Measurements from ENCODE around the gene ANO2. TPM values are rescaled to one million over a fixed set of nuclear protein-coding genes. Genes with fewer than 3 reads are reported as not detected.

Gene ANO2
- total RNA-seq, 4 donors from 2014 or later, result 0.59 to 51.7 (median 15.1) TPM

DNA sequence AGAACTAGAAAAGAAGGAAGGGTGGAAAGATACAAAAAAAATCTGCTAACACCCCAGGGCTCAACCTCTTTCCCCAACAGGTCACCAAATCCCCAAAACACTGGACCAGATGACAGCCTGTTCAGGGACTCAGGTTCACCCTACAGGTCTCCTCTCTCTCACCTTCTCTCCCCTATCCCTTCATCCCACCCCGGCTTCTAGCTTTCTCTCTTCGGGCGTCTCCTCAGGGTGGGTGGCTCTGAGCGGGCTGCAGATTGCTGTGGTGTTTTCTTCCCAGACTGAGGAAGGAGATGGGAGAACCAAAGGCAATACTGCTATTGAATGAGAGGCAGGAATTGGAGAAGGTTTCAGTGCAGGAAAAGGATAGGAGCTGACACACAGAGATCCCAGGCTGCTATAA lies 39.3 kb downstream of the ANO2 start:
- no peaks in the 10 kb centered on the region for H3K27me3 ChIP-seq
- intact Hi-C loops (cut with DNase I; ENCODE audit: low total_unique reads), result no loop called here
- H3K27ac ChIP-seq, result no peak overlapping the region
- H3K9me3 ChIP-seq, result no peaks in the 10 kb centered on the region
- H3K4me3 ChIP-seq, result no peak overlapping the region
- no peaks in the 10 kb centered on the region for H3K36me3 ChIP-seq
- TF ChIP-seq CTCF (IDR thresholded peaks at IDR 0.05) (no peak), POLR2A (IDR thresholded peaks at IDR 0.05) (no peak)
- no peaks in the 10 kb centered on the region for H3K4me1 ChIP-seq
- DNase-seq, result no peak

DNA sequence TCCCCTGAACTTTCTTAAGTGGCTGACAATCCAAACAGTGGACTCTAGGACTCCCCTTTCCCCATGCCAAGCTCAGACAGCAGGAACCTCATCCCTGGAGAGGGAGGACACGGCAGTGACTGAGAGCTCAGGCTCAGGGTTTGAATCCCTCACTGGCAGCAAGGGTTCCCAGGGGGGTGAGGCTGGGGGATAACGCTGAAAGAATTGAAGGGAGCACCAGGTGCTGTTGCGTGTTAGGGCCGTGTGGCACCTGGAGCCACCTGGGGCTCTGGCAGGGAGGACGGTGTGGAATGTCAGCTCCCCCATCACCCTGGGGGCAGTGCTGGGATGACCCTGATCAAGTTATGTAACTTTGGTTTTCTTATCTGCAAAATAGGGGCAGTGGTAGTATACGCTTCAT lies 40.1 kb downstream of the ANO2 start:
- H3K4me3 ChIP-seq, result no peak overlapping the region
- no peak for DNase-seq
- intact Hi-C loops (cut with DNase I; ENCODE audit: low total_unique reads), result no loop called here
- no peaks in the 10 kb centered on the region for H3K9me3 ChIP-seq
- no peak for TF ChIP-seq CTCF (IDR thresholded peaks at IDR 0.05)
- TF ChIP-seq POLR2A (IDR thresholded peaks at IDR 0.05), result no peak
- no peaks in the 10 kb centered on the region for H3K36me3 ChIP-seq
- no peaks in the 10 kb centered on the region for H3K27me3 ChIP-seq
- H3K27ac ChIP-seq, result no peak overlapping the region
- no peaks in the 10 kb centered on the region for H3K4me1 ChIP-seq

- Histone ChIP-seq H3K27ac (no peak overlapping the region), H3K4me3 (no peak overlapping the region), H3K9me3 (no peaks in the 10 kb centered on the region), H3K36me3 (no peaks in the 10 kb centered on the region), H3K4me1 (no peaks in the 10 kb centered on the region), H3K27me3 (no peaks in the 10 kb centered on the region)
- intact Hi-C loops (cut with DNase I; ENCODE audit: low total_unique reads), result no loop called here
- no peak for DNase-seq
- no peak for TF ChIP-seq POLR2A (IDR thresholded peaks at IDR 0.05)
- no peak for TF ChIP-seq CTCF (IDR thresholded peaks at IDR 0.05)
These were observed 40.6 kb downstream of the ANO2 start for GRCh38 chr12:5904441-5904840.

GRCh38 chr12:5902736-5903135 lies 42.3 kb downstream of the ANO2 start:
- H3K27ac ChIP-seq, result no peak overlapping the region
- intact Hi-C loops (cut with DNase I; ENCODE audit: low total_unique reads), result no loop called here
- DNase-seq, result no peak
- H3K36me3 ChIP-seq, result no peaks in the 10 kb centered on the region
- no peaks in the 10 kb centered on the region for H3K4me1 ChIP-seq
- H3K9me3 ChIP-seq, result no peaks in the 10 kb centered on the region
- TF ChIP-seq CTCF (IDR thresholded peaks at IDR 0.05) (no peak), POLR2A (IDR thresholded peaks at IDR 0.05) (no peak)
- H3K27me3 ChIP-seq, result no peaks in the 10 kb centered on the region
- no peak overlapping the region for H3K4me3 ChIP-seq

- H3K4me3 ChIP-seq, result no peak overlapping the region
- DNase-seq, result no peak
- no peaks in the 10 kb centered on the region for H3K27me3 ChIP-seq
- no peaks in the 10 kb centered on the region for H3K36me3 ChIP-seq
- H3K4me1 ChIP-seq, result no peaks in the 10 kb centered on the region
- H3K27ac ChIP-seq, result no peak overlapping the region
- H3K9me3 ChIP-seq, result no peaks in the 10 kb centered on the region
- TF ChIP-seq CTCF (IDR thresholded peaks at IDR 0.05) (no peak), POLR2A (IDR thresholded peaks at IDR 0.05) (no peak)
- intact Hi-C loops (cut with DNase I; ENCODE audit: low total_unique reads), result no loop called here
These were observed 43.6 kb downstream of the ANO2 start for GRCh38 chr12:5901416-5901815.

Data from uterus (tissue), 4 donors.